HCT116 (cell line): ENCODE measurements around the gene PDE6H.

Source experiments
- POLR2A ChIP-seq: IDR thresholded peaks from 2 replicates; pipeline ENCODE4 v1.7.0; 2011; ENCODE audit warnings: borderline replicate concordance; ENCODE audit not compliant: insufficient read depth, insufficient read length; ENCODE audit errors: extremely low read depth
- REST ChIP-seq: IDR thresholded peaks from 2 replicates; pipeline ENCODE4 v1.6.1; 2012; ENCODE audit warnings: low read depth
- SIN3A ChIP-seq: IDR thresholded peaks from 2 replicates; pipeline ENCODE4 v1.6.1; 2012; ENCODE audit warnings: low read depth
- TCF7L2 ChIP-seq: IDR thresholded peaks from 2 replicates; pipeline ENCODE4 v1.7.0; 2011; ENCODE audit warnings: borderline replicate concordance, inconsistent platforms; ENCODE audit not compliant: insufficient read depth, insufficient read length; ENCODE audit errors: extremely low read depth
- ZFX ChIP-seq: fragments of 450-650 bp; IDR thresholded peaks from 2 replicates; pipeline ENCODE4 v1.6.1; 2017
- TF ChIP-seq, protein P1 (sequence below), 3 experiments: fragments of 200-600 bp in 1 of 3; sonication (generic) in 1 of 3; IDR thresholded peaks in 2 of 3; conservative IDR thresholded peaks in 1 of 3; 2 replicates each; pipeline ENCODE4 v1.5.1; 2012 to 2017; ENCODE audit warnings: low read depth in 2 of 3, low read length in 2 of 3, antibody characterized with exemption in 1 of 3, borderline replicate concordance in 1 of 3, control low read depth in 1 of 3, mild to moderate bottlenecking in 1 of 3, mixed read lengths in 1 of 3, mixed run types in 1 of 3, moderate library complexity in 1 of 3; ENCODE audit not compliant: insufficient read depth in 1 of 3

GRCh38 chr12:14959463-14959862 lies 13.4 kb upstream of the PDE6H start:
- TF ChIP-seq POLR2A (no peak), TCF7L2 (no peak), SIN3A (no peak), REST (no peak), ZFX (no peak)
- TF ChIP-seq, protein P1, sequence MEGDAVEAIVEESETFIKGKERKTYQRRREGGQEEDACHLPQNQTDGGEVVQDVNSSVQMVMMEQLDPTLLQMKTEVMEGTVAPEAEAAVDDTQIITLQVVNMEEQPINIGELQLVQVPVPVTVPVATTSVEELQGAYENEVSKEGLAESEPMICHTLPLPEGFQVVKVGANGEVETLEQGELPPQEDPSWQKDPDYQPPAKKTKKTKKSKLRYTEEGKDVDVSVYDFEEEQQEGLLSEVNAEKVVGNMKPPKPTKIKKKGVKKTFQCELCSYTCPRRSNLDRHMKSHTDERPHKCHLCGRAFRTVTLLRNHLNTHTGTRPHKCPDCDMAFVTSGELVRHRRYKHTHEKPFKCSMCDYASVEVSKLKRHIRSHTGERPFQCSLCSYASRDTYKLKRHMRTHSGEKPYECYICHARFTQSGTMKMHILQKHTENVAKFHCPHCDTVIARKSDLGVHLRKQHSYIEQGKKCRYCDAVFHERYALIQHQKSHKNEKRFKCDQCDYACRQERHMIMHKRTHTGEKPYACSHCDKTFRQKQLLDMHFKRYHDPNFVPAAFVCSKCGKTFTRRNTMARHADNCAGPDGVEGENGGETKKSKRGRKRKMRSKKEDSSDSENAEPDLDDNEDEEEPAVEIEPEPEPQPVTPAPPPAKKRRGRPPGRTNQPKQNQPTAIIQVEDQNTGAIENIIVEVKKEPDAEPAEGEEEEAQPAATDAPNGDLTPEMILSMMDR (IDR thresholded peaks at IDR 0.05 in 2 of 3, conservative IDR thresholded peaks at IDR 0.05 in 1 of 3; ENCODE audit: borderline replicate concordance in 1 of 3, insufficient read depth in 1 of 3, low read depth in 2 of 3, low read length in 2 of 3), result no peak
